HepG2 (cell line): ENCODE measurements around the gene EGFL8. TPM values are rescaled to one million over a fixed set of nuclear protein-coding genes. Genes with fewer than 3 reads are reported as not detected.
A peak's percentile ranks its signal among the peaks of the same experiment; 100 is the strongest.

Source experiments
- ARNTL ChIP-seq: sonication (generic); formaldehyde crosslinking; IDR thresholded peaks from 2 replicates; pipeline ENCODE4 v1.4.0; 2020; ENCODE audit warnings: mild to moderate bottlenecking, missing genetic modification reagents
- CAMTA2 ChIP-seq: sonication (generic); formaldehyde crosslinking; IDR thresholded peaks from 2 replicates; pipeline ENCODE4 v1.4.0; 2020; ENCODE audit warnings: mild to moderate bottlenecking, missing genetic modification reagents, borderline replicate concordance
- DZIP1 ChIP-seq: sonication (generic); formaldehyde crosslinking; IDR thresholded peaks from 2 replicates; pipeline ENCODE4 v1.5.0; 2020; ENCODE audit warnings: mild to moderate bottlenecking, missing genetic modification reagents
- HNRNPLL ChIP-seq: fragments of 200-400 bp; formaldehyde crosslinking; IDR thresholded peaks from 2 replicates; pipeline ENCODE4 v1.6.1; 2017; ENCODE audit warnings: mild to moderate bottlenecking, low read depth, low read length; ENCODE audit not compliant: poor library complexity, severe bottlenecking
- JUN ChIP-seq: sonication (generic); formaldehyde crosslinking; IDR thresholded peaks from 2 replicates; pipeline ENCODE4 v1.4.0; 2020; ENCODE audit warnings: mild to moderate bottlenecking, missing genetic modification reagents
- MAFK ChIP-seq, 2 experiments: IDR thresholded peaks in 1 of 2; conservative IDR thresholded peaks in 1 of 2; 2 replicates each; pipeline ENCODE4 v1.6.1; 2011; ENCODE audit warnings: improper control_type of control experiment in 2 of 2, low read length in 2 of 2
- MED13 ChIP-seq: sonication (generic); formaldehyde crosslinking; IDR thresholded peaks from 2 replicates; pipeline ENCODE4 v1.5.0; 2020; ENCODE audit warnings: missing genetic modification reagents
- NCOA2 ChIP-seq: sonication (generic); formaldehyde crosslinking; IDR thresholded peaks from 2 replicates; pipeline ENCODE4 v1.8.0; 2022; ENCODE audit warnings: inconsistent platforms
- NCOA5 ChIP-seq: sonication (generic); formaldehyde crosslinking; IDR thresholded peaks from 2 replicates; pipeline ENCODE4 v1.4.0; 2020; ENCODE audit warnings: missing genetic modification reagents
- NR2F6 ChIP-seq, 2 experiments: IDR thresholded peaks; 2 replicates each; pipeline ENCODE4 v1.6.1; 2016; ENCODE audit warnings: antibody characterized with exemption in 1 of 2, mild to moderate bottlenecking in 1 of 2
- SP1 ChIP-seq, 2 experiments: fragments of 450-650 bp in 1 of 2; sonication (generic) in 1 of 2; formaldehyde crosslinking in 1 of 2; IDR thresholded peaks; 2 replicates each; pipeline versions ENCODE4 v1.4.0 to v1.6.1; 2016 to 2020; ENCODE audit warnings: missing genetic modification reagents in 1 of 2
- ZFP36L2 ChIP-seq: sonication (generic); formaldehyde crosslinking; IDR thresholded peaks from 2 replicates; pipeline ENCODE4 v1.4.0; 2020; ENCODE audit warnings: missing genetic modification reagents
- ZNF251 ChIP-seq: sonication (generic); formaldehyde crosslinking; IDR thresholded peaks from 2 replicates; pipeline ENCODE4 v1.9.0; 2021; ENCODE audit warnings: mild to moderate bottlenecking, missing genetic modification reagents
- ZNF496 ChIP-seq: sonication (generic); formaldehyde crosslinking; IDR thresholded peaks from 2 replicates; pipeline ENCODE4 v1.8.1; 2023; ENCODE audit warnings: mild to moderate bottlenecking, moderate library complexity, missing genetic modification reagents; ENCODE audit not compliant: insufficient replicate concordance
- ZNF512B ChIP-seq: sonication (generic); formaldehyde crosslinking; IDR thresholded peaks from 2 replicates; pipeline ENCODE4 v1.5.1; 2020; ENCODE audit warnings: missing genetic modification reagents, mild to moderate bottlenecking, borderline replicate concordance
- ZNF552 ChIP-seq: sonication (generic); formaldehyde crosslinking; IDR thresholded peaks from 2 replicates; pipeline ENCODE4 v1.9.0; 2022; ENCODE audit warnings: missing genetic modification reagents, mild to moderate bottlenecking, borderline replicate concordance
- ZNF709 ChIP-seq: sonication (generic); formaldehyde crosslinking; IDR thresholded peaks from 2 replicates; pipeline ENCODE4 v1.5.0; 2020; ENCODE audit warnings: mild to moderate bottlenecking, missing genetic modification reagents
- ZSCAN30 ChIP-seq: sonication (generic); formaldehyde crosslinking; IDR thresholded peaks from 2 replicates; pipeline ENCODE4 v1.5.0; 2020; ENCODE audit warnings: mild to moderate bottlenecking, missing genetic modification reagents
- polyA plus RNA-seq, 8 experiments: library from polyadenylated mRNA; depleted of rRNA in 3 of 8; stranded (reverse) in 7 of 8; unstranded in 1 of 8; fragments of >200 nt; fragmentation: Illumina TruSeq in 4 of 8; extraction: Trizol in 4 of 8; gene quantifications; 2 replicates each; pipeline versions ENCODE4 v1.2.1 to v1.2.3, GENCODE V29; 2011 to 2016; ENCODE audit warnings: low read depth in 4 of 8, missing spikeins in 1 of 8, mixed read lengths in 1 of 8; ENCODE audit not compliant: insufficient read depth in 1 of 8
- total RNA-seq, 5 experiments: library from RNA; depleted of rRNA; stranded (reverse); fragments of >200 nt; fragmentation: Illumina TruSeq; extraction: Trizol; gene quantifications; 2 replicates each; pipeline ENCODE4 v1.2.3, GENCODE V29; 2016; ENCODE audit warnings: low read depth in 1 of 5
- TF ChIP-seq, protein P1 (sequence below): sonication (generic); formaldehyde crosslinking; IDR thresholded peaks from 2 replicates; pipeline ENCODE4 v1.5.0; 2020; ENCODE audit warnings: mild to moderate bottlenecking, missing genetic modification reagents, borderline replicate concordance

EGFL8 gene
- total and polyA plus RNA-seq, 2 of the 13 experiments (the other 11 are each of a cell fraction or from before 2014, with no cell fraction given) = 10.0 to 11.5 TPM

- TF ChIP-seq ZNF251 (CRISPR knock-in tag) (no peak), ZNF512B (CRISPR knock-in tag) (no peak), CAMTA2 (CRISPR knock-in tag) (0 out of 2 replicates have a peak, but pooled peaks have one; percentile 20), ZSCAN30 (CRISPR knock-in tag) (no peak), SP1 (IDR thresholded peaks at IDR 0.05) (no peak), SP1 (CRISPR knock-in tag; IDR thresholded peaks at IDR 0.05) (0 out of 2 replicates have a peak, but pooled peaks have one; percentile 60), DZIP1 (CRISPR knock-in tag) (no peak), MED13 (CRISPR knock-in tag) (0 out of 2 replicates have a peak, but pooled peaks have one; percentile 37), JUN (CRISPR knock-in tag) (no peak), ZNF552 (CRISPR knock-in tag) (no peak), ARNTL (CRISPR knock-in tag) (no peak), NCOA5 (CRISPR knock-in tag) (no peak), ZNF496 (CRISPR knock-in tag) (no peak), NR2F6 (IDR thresholded peaks at IDR 0.05) (no peak), NR2F6 (CRISPR knock-in tag; IDR thresholded peaks at IDR 0.05) (peak; percentile 47; the same call in 1 of the 2 replicates), MAFK (conservative IDR thresholded peaks at IDR 0.05 in 1 of 2, IDR thresholded peaks at IDR 0.05 in 1 of 2; ENCODE audit: low read length in 2 of 2) (no peak), ZNF709 (no peak), ZFP36L2 (CRISPR knock-in tag) (no peak), NCOA2 (CRISPR knock-in tag) (peak; percentile 16; the same call in 1 of the 2 replicates), HNRNPLL (no peak)
- TF ChIP-seq, protein P1, sequence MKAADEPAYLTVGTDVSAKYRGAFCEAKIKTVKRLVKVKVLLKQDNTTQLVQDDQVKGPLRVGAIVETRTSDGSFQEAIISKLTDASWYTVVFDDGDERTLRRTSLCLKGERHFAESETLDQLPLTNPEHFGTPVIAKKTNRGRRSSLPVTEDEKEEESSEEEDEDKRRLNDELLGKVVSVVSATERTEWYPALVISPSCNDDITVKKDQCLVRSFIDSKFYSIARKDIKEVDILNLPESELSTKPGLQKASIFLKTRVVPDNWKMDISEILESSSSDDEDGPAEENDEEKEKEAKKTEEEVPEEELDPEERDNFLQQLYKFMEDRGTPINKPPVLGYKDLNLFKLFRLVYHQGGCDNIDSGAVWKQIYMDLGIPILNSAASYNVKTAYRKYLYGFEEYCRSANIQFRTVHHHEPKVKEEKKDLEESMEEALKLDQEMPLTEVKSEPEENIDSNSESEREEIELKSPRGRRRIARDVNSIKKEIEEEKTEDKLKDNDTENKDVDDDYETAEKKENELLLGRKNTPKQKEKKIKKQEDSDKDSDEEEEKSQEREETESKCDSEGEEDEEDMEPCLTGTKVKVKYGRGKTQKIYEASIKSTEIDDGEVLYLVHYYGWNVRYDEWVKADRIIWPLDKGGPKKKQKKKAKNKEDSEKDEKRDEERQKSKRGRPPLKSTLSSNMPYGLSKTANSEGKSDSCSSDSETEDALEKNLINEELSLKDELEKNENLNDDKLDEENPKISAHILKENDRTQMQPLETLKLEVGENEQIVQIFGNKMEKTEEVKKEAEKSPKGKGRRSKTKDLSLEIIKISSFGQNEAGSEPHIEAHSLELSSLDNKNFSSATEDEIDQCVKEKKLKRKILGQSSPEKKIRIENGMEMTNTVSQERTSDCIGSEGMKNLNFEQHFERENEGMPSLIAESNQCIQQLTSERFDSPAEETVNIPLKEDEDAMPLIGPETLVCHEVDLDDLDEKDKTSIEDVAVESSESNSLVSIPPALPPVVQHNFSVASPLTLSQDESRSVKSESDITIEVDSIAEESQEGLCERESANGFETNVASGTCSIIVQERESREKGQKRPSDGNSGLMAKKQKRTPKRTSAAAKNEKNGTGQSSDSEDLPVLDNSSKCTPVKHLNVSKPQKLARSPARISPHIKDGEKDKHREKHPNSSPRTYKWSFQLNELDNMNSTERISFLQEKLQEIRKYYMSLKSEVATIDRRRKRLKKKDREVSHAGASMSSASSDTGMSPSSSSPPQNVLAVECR (CRISPR knock-in tag) = peak; percentile 61; the same call in 1 of the 2 replicates
Observed at GRCh38 chr6:32190054-32190851, 25.9 kb downstream of the EGFL8 start, which contains the start of gene PBX2 (continued).
